ENCODE results near the gene CDH15.
"Not testable (repeated sequence)": the region's sequence is repeated elsewhere in the genome, so short reads cannot be mapped to it uniquely, and the experiment has no call there.

CDH15 gene

DNA sequence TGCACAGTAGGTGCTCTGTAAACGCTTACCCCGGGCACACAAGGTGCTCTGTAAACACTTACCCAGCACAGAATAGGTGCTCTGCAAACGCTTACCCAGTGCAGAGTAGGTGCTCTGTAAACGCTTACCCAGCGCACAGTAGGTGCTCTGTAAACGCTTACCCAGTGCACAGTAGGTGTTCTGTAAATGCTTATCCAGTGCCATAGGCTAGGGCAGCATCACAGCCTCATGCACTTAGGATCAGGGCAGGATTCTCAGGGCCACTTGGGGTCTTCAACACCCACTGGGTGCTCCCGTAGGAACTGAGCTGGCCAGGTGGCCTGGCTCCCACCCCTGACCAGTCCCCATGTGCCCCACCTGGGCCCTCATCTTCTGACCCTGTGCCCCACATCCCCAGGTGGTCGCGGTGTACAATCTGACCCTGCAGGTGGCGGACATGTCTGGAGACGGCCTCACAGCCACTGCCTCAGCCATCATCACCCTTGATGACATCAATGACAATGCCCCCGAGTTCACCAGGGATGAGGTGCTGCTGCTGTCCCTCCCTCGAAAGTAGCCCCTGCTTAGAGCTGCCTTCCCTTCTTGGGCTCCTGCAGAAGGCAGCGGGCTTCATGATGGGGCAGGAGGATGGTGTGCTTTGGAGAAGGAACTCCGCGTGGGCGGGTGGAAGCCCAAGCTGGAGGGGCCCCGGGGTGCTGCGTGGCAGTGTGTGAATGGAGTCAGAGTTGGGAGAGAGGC lies 15.7 kb downstream of the CDH15 start:
- TF ChIP-seq, protein P1, sequence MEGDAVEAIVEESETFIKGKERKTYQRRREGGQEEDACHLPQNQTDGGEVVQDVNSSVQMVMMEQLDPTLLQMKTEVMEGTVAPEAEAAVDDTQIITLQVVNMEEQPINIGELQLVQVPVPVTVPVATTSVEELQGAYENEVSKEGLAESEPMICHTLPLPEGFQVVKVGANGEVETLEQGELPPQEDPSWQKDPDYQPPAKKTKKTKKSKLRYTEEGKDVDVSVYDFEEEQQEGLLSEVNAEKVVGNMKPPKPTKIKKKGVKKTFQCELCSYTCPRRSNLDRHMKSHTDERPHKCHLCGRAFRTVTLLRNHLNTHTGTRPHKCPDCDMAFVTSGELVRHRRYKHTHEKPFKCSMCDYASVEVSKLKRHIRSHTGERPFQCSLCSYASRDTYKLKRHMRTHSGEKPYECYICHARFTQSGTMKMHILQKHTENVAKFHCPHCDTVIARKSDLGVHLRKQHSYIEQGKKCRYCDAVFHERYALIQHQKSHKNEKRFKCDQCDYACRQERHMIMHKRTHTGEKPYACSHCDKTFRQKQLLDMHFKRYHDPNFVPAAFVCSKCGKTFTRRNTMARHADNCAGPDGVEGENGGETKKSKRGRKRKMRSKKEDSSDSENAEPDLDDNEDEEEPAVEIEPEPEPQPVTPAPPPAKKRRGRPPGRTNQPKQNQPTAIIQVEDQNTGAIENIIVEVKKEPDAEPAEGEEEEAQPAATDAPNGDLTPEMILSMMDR (conservative IDR thresholded peaks at IDR 0.05; ENCODE audit: low read length), result no peak
- no peak for DNase-seq (ENCODE audit: low read depth)
- H3K4me3 ChIP-seq (ENCODE audit: low read length), result no peak overlapping the region

DNA sequence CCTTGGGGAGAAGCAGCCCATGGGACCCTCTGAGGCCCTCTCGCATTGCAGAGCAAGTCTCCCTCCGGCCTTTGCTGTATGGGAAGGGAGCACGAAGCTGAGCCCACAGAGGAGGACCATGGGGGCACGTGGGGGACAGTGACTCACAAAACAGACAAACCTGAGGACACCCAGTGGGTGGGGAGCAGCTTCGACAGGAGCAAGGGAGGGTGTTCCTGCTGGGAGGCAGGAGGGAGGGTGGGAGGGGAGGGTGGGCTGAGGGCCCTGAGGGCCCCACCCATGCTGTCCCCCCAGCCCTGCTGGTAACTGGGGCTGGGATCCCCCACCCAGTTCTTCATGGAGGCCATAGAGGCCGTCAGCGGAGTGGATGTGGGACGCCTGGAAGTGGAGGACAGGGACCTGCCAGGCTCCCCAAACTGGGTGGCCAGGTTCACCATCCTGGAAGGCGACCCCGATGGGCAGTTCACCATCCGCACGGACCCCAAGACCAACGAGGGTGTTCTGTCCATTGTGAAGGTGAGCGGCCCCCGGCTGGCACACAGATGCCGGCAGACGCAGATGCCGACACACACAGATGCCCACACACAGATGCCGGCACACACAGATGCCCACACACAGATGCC lies 16.3 kb downstream of the CDH15 start:
- TF ChIP-seq, protein P1 (conservative IDR thresholded peaks at IDR 0.05; ENCODE audit: low read length), result no peak
- H3K4me3 ChIP-seq (ENCODE audit: low read length), result no peak overlapping the region
- DNase-seq (ENCODE audit: low read depth), result no peak

DNA sequence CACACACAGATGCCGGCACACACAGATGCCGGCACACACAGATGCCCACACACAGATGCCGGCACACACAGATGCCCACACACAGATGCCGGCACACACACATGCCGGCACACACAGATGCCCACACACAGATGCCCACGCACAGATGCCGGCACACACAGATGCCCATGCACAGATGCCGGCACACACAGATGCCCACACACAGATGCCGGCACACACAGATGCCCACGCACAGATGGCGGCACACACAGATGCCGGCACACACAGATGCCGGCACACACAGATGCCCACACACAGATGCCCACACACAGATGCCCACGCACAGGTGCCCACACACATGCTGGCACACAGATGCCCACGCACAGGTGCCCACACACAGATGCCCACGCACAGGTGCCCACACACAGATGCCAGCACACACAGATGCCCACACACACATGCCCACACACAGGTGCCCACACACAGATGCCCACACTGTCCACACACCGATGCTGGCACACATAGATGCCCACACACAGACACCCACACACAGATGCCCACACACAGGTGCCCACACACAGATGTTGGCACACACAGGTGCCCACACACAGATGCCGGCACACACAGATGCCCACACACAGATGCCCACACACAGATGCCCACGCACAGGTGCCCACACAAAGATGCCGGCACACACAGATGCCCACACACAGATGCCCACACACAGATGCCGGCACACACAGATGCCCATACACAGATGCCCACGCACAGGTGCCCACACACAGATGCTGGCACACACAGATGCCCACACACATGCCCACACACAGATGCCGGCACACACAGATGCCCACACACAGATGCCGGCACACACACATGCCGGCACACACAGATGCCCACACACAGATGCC lies 17.2 kb downstream of the CDH15 start:
- H3K4me3 ChIP-seq (ENCODE audit: low read length); DNase-seq (ENCODE audit: low read depth): not testable (repeated sequence)

DNA sequence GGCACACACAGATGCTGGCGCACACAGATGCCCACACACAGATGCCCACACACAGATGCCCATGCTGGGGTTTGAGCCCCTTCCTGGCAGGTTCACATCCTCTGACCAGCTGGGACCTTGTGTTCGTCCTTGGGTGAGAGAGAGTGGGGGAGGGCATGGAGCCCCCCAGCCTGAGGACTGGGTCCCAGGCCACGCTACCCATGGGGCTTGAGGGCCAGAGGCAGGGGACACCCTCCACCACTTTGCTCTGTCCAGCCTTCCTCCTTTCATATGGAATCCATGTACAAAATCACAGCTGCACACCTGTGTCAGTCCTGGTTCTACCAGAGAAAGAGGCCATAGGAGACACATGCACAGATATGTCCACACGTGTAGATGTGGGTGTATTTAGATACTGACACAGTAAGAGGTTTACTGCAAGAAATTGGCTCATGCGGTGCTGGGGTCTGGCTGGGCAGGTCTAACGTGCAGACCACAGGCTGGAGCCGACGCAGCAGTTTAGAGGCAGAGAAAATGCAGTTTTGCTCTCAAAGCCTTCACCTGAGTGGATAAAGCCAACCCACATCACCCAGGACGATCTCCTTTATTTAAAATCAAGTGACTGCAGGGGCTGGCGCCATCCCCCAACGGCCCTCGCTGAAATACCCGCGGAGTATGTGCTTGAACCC lies 17.9 kb downstream of the CDH15 start:
- DNase-seq (ENCODE audit: low read depth), result no peak
- TF ChIP-seq, protein P1 (conservative IDR thresholded peaks at IDR 0.05; ENCODE audit: low read length), result no peak
- H3K4me3 ChIP-seq (ENCODE audit: low read length), result no peak overlapping the region

DNA sequence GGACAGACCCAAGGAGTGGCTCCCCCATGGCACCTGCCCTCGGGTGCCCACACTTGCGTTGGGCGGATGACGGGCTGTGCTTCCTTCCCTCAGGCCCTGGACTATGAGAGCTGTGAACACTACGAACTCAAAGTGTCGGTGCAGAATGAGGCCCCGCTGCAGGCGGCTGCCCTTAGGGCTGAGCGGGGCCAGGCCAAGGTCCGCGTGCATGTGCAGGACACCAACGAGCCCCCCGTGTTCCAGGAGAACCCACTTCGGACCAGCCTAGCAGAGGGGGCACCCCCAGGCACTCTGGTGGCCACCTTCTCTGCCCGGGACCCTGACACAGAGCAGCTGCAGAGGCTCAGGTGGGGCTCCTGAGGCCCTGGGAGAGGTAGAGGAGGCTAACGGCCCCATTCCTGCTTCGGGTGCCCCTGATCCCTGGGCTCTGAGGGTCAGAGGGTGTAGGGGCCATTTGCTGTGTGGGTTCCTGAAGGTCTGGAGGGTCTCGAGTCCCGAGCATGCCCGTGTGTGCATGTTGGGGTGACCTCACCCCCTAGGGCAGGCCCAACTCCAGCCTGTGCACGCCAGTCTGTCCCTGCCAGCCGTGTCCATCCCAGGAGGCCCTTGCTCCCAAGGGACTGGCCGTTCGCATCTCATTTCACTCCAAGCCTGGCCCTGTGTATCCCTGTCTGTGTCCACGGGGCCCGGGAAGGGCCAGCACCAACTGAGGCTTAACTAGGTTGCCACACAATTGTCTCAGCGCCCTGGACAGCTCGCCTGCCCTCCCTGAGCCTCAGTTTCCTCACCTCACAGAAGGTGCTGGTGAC lies 18.8 kb downstream of the CDH15 start:
- DNase-seq (ENCODE audit: low read depth), result no peak
- TF ChIP-seq, protein P1 (conservative IDR thresholded peaks at IDR 0.05; ENCODE audit: low read length), result no peak
- H3K4me3 ChIP-seq (ENCODE audit: low read length), result no peak overlapping the region

DNA sequence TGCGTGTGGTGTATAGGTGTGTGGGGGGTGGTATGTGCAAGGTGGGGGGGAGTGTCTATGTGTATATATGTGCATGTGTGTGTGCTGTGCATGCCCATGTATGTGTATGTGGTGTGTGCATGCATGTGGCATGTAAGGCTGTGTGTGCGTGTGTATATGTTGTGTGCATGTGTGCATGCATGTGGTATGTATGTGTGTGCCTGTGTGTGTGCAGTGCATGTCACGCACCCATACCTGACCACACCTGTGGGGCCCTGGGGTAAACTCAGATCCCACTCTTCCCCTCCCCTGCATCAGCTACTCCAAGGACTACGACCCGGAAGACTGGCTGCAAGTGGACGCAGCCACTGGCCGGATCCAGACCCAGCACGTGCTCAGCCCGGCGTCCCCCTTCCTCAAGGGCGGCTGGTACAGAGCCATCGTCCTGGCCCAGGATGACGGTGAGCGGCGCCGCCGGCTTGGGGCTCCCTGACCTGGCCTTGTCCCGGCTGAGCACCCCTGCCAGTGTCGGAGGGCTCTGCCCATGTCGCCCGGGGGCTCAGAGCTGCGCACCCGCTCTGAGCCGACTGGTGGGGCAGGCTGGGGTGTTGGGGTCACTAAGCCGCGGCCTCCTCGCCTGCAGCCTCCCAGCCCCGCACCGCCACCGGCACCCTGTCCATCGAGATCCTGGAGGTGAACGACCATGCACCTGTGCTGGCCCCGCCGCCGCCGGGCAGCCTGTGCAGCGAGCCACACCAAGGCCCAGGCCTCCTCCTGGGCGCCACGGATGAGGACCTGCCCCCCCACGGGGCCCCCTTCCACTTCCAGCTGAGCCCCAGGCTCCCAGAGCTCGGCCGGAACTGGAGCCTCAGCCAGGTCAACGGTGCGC lies 19.7 kb downstream of the CDH15 start:
- no peak for DNase-seq (ENCODE audit: low read depth)
- TF ChIP-seq, protein P1 (conservative IDR thresholded peaks at IDR 0.05; ENCODE audit: low read length), result no peak
- peak overlapping the region; percentile 55 for H3K4me3 ChIP-seq (ENCODE audit: low read length)
